SK-N-SH (cell line): ENCODE data around the gene WDR48. TPM values are rescaled to one million over a fixed set of nuclear protein-coding genes. Genes with fewer than 3 reads are reported as not detected.

ENCODE experiments used
- CTCF ChIA-PET: fragments of 300-600, 350-600 bp; formaldehyde crosslinking; extraction: SDS; loops from one replicate; lab custom pipeline; 2021; lab: Yijun Ruan, JAX
- POLR2A ChIA-PET: fragments of 350-600 bp; sonication (Branson Sonifier 250); formaldehyde crosslinking; extraction: SDS; loops from one replicate; lab custom pipeline; 2020; ENCODE audit warnings: antibody characterized with exemption, inconsistent platforms; lab: Yijun Ruan, JAX
- DNase-seq: peaks from one replicate; pipeline ENCODE4 v3.0.0; 2012
- H2AFZ ChIP-seq: fragments of 200-600 bp; sonication (generic); 2 replicates; pipeline ENCODE4 v1.8.1; 2016; ENCODE audit warnings: antibody characterized with exemption, mild to moderate bottlenecking, low read depth
- H3F3A ChIP-seq: fragments of 200-600 bp; sonication (generic); replicated peaks from 2 replicates; pipeline ENCODE3; 2016; ENCODE audit warnings: antibody characterized with exemption, mild to moderate bottlenecking; ENCODE audit not compliant: insufficient read depth
- H3K27ac ChIP-seq, 2 experiments: fragments of 200-500 bp in 1 of 2; fragments of 200-600 bp in 1 of 2; sonication (Bioruptor generic) in 1 of 2; sonication (generic), shearing (Covaris generic) in 1 of 2; 2 replicates each; pipeline versions ENCODE4 v1.5.1 to v1.6.1; 2014 to 2016; ENCODE audit warnings: low read depth in 2 of 2, inconsistent platforms in 1 of 2, low read length in 1 of 2, mild to moderate bottlenecking in 1 of 2, mixed read lengths in 1 of 2
- H3K27me3 ChIP-seq: fragments of 200-600 bp; sonication (generic), shearing (Covaris generic); 2 replicates; pipeline ENCODE4 v1.6.1; 2016; ENCODE audit warnings: mixed run types; ENCODE audit not compliant: insufficient read depth
- H3K36me3 ChIP-seq, 2 experiments: fragments of 200-500 bp in 1 of 2; fragments of 200-600 bp in 1 of 2; sonication (Bioruptor generic) in 1 of 2; sonication (generic) in 1 of 2; replicated peaks in 1 of 2; 2 replicates each; pipeline versions ENCODE3 to v1.5.1; 2014 to 2016; ENCODE audit warnings: low read length in 1 of 2, mild to moderate bottlenecking in 1 of 2; ENCODE audit not compliant: insufficient read depth in 2 of 2, control insufficient read depth in 1 of 2
- H3K4me1 ChIP-seq, 2 experiments: fragments of 200-500 bp in 1 of 2; fragments of 200-600 bp in 1 of 2; sonication (Bioruptor generic) in 1 of 2; sonication (generic), shearing (Covaris generic) in 1 of 2; 2 replicates each; pipeline versions ENCODE4 v1.5.1 to v1.6.1; 2014 to 2016; ENCODE audit warnings: low read depth in 1 of 2, low read length in 1 of 2, mixed run types in 1 of 2; ENCODE audit not compliant: insufficient read depth in 2 of 2, control insufficient read depth in 1 of 2
- H3K4me2 ChIP-seq: fragments of 200-600 bp; sonication (generic), shearing (Covaris generic); 2 replicates; pipeline ENCODE4 v1.6.1; 2017; ENCODE audit warnings: mixed run types
- H3K4me3 ChIP-seq, 2 experiments: fragments of 200-500 bp in 1 of 2; fragments of 200-600 bp in 1 of 2; sonication (Bioruptor generic) in 1 of 2; sonication (generic), shearing (Covaris generic) in 1 of 2; 2 replicates each; pipeline versions ENCODE4 v1.5.1 to v1.8.1; 2014 to 2016; ENCODE audit warnings: low read depth in 2 of 2, inconsistent platforms in 1 of 2, low read length in 1 of 2, mild to moderate bottlenecking in 1 of 2, mixed read lengths in 1 of 2, moderate library complexity in 1 of 2
- H3K79me2 ChIP-seq: fragments of 200-600 bp; sonication (generic); 2 replicates; pipeline ENCODE4 v1.8.1; 2017; ENCODE audit warnings: mild to moderate bottlenecking; ENCODE audit not compliant: insufficient read depth
- H3K9ac ChIP-seq: fragments of 200-600 bp; sonication (generic); 2 replicates; pipeline ENCODE4 v1.6.1; 2017; ENCODE audit warnings: mixed run types
- H3K9me2 ChIP-seq: fragments of 200-600 bp; sonication (generic); 2 replicates; pipeline ENCODE4 v1.6.1; 2017; ENCODE audit warnings: mixed run types
- H3K9me3 ChIP-seq: fragments of 200-600 bp; sonication (generic); 2 replicates; pipeline ENCODE4 v1.6.1; 2017; ENCODE audit warnings: mixed run types, mild to moderate bottlenecking, moderate library complexity
- H4K20me1 ChIP-seq: fragments of 200-600 bp; sonication (generic); 2 replicates; pipeline ENCODE4 v1.6.1; 2017; ENCODE audit warnings: mild to moderate bottlenecking, mixed run types; ENCODE audit not compliant: insufficient read depth
- EP300 ChIP-seq, 2 experiments: IDR thresholded peaks; 2 replicates each; pipeline versions ENCODE4 v1.4.0 to v1.6.1; 2012; ENCODE audit warnings: borderline replicate concordance in 1 of 2, low read depth in 1 of 2, low read length in 1 of 2
- IRF3 ChIP-seq: fragments of 150-350 bp; IDR thresholded peaks from 2 replicates; pipeline ENCODE4 v1.6.1; 2016; ENCODE audit warnings: mild to moderate bottlenecking, low read depth, low read length
- JUND ChIP-seq: IDR thresholded peaks from 2 replicates; pipeline ENCODE4 v1.4.0; 2012
- MEF2A ChIP-seq: IDR thresholded peaks from 2 replicates; pipeline ENCODE4 v1.4.0; 2012; ENCODE audit warnings: low read depth, borderline replicate concordance
- PBX3 ChIP-seq: IDR thresholded peaks from 2 replicates; pipeline ENCODE4; 2012
- REST ChIP-seq: IDR thresholded peaks from 2 replicates; pipeline ENCODE4 v1.6.1; 2012; ENCODE audit warnings: mild to moderate bottlenecking, low read depth, low read length, moderate library complexity
- SMC3 ChIP-seq: IDR thresholded peaks from 2 replicates; pipeline ENCODE4 v1.6.1; 2012; ENCODE audit warnings: low read depth, low read length, improper control_type of control experiment
- TCF12 ChIP-seq: IDR thresholded peaks from 2 replicates; pipeline ENCODE4 v1.4.0; 2012
- USF1 ChIP-seq: IDR thresholded peaks from 2 replicates; pipeline ENCODE4 v1.4.0; 2012; ENCODE audit warnings: low read depth, borderline replicate concordance
- ZBTB33 ChIP-seq: IDR thresholded peaks from 2 replicates; pipeline ENCODE4 v1.4.0; 2012; ENCODE audit warnings: low read depth, borderline replicate concordance
- WGBS: methylation state at CpG from one replicate; pipeline ENCODE4 v1.1.6; 2017; ENCODE audit warnings: low lambda C conversion rate; 5-methylcytosine and 5-hydroxymethylcytosine counted together
- polyA plus RNA-seq, 3 experiments: library from polyadenylated mRNA; depleted of rRNA; stranded (reverse); fragments of >200 nt; gene quantifications; 2 replicates each; pipeline ENCODE4 v1.2.3, GENCODE V29; 2012

Gene WDR48
- polyA plus RNA-seq, 1 of the 3 experiments (the other 2 are of a cell fraction) = 12.1 TPM

- no peaks in the 10 kb centered on the region for H4K20me1 ChIP-seq
- no peak overlapping the region for H3K27ac ChIP-seq
- H3K4me1 ChIP-seq = no peaks in the 10 kb centered on the region
- no peaks in the 10 kb centered on the region for H3K9me2 ChIP-seq
- ChIA-PET POLR2A (no interaction called here), CTCF (interaction anchor here (0.7 to 5.9 kb wide), 16 partner anchors 11 to 725 kb away, joined by 3 to 58 read pairs (median 4); partner anchors contain the start of gene EXOG)
- 56% methylated on average over 1 of the region's 1 CpG for WGBS
- H3K4me2 ChIP-seq = no peak overlapping the region
- no peaks in the 10 kb centered on the region; the same call in 1 of the 2 replicates for H3K27me3 ChIP-seq
- H3K79me2 ChIP-seq = no peaks in the 10 kb centered on the region
- H3K4me3 ChIP-seq = no peak overlapping the region
- no peak for DNase-seq
- H3K9ac ChIP-seq = no peak overlapping the region
- no peaks in the 10 kb centered on the region for H3F3A ChIP-seq
- H3K36me3 ChIP-seq = no peaks in the 10 kb centered on the region
- H2AFZ ChIP-seq = no peak overlapping the region
- H3K9me3 ChIP-seq = no peaks in the 10 kb centered on the region
- TF ChIP-seq SMC3 = no peak
- TF ChIP-seq IRF3 = no peak
- no peak for TF ChIP-seq MEF2A
- no peak for TF ChIP-seq TCF12
- TF ChIP-seq PBX3 = no peak
- no peak for TF ChIP-seq JUND
- TF ChIP-seq EP300 (IDR thresholded peaks at IDR 0.05; ENCODE audit: borderline replicate concordance in 1 of 2, low read depth in 1 of 2, low read length in 1 of 2) = no peak
- TF ChIP-seq REST = no peak
- no peak for TF ChIP-seq ZBTB33
- TF ChIP-seq USF1 = no peak
Observed at GRCh38 chr3:39029556-39029955, 22.3 kb upstream of the WDR48 start.
